Effector memory CD4-positive, alpha-beta T cell (primary cell): ENCODE measurements around the gene ETV6.

ENCODE experiments used
- DNase-seq, 3 donors: peaks; one replicate each; pipeline ENCODE4 v3.0.0-alpha.2; 2020
- H3K27ac ChIP-seq: 2 replicates; pipeline ENCODE4 v1.7.0; 2013; ENCODE audit warnings: mild to moderate bottlenecking, low read length, moderate library complexity; ENCODE audit not compliant: insufficient read depth, poor library complexity, severe bottlenecking
- H3K27me3 ChIP-seq: replicated peaks from 2 replicates; pipeline ENCODE4 v1.7.0; 2013; ENCODE audit warnings: mild to moderate bottlenecking, low read length; ENCODE audit not compliant: insufficient read depth, control insufficient read depth, poor library complexity, severe bottlenecking
- H3K36me3 ChIP-seq: 2 replicates; pipeline ENCODE4 v1.7.0; 2013; ENCODE audit warnings: mild to moderate bottlenecking, low read length, moderate library complexity; ENCODE audit not compliant: control insufficient read depth, insufficient read depth
- H3K4me1 ChIP-seq: 2 replicates; pipeline ENCODE4 v1.7.0; 2013; ENCODE audit warnings: low read length, mild to moderate bottlenecking; ENCODE audit not compliant: control insufficient read depth, insufficient read depth, poor library complexity, severe bottlenecking
- H3K4me3 ChIP-seq: 2 replicates; pipeline ENCODE4 v1.7.0; 2013; ENCODE audit warnings: low read length, low read depth, mild to moderate bottlenecking; ENCODE audit not compliant: insufficient read depth, poor library complexity, severe bottlenecking
- H3K9me3 ChIP-seq: 2 replicates; pipeline ENCODE4 v1.7.0; 2013; ENCODE audit warnings: mild to moderate bottlenecking, low read length, moderate library complexity; ENCODE audit not compliant: control insufficient read depth

The ETV6 gene

GRCh38 chr12:11729439-11730150 is 80.1 kb downstream of the ETV6 start:
- Histone ChIP-seq H3K4me3 (no peak overlapping the region), H3K27ac (peak overlapping the region; percentile 14)
- no peak for DNase-seq

GRCh38 chr12:11730299-11731041 is 81.0 kb downstream of the ETV6 start:
- Histone ChIP-seq H3K27me3 (no peaks in the 10 kb centered on the region), H3K36me3 (no peaks in the 10 kb centered on the region), H3K9me3 (no peaks in the 10 kb centered on the region), H3K27ac (peak overlapping the region; percentile 63), H3K4me1 (peaks cover 47% of the 10 kb centered on the region), H3K4me3 (no peak overlapping the region)
- no peak for DNase-seq

More at GRCh38 chr12:11729439-11730150, 80.1 kb downstream of the ETV6 start:
- no peaks in the 10 kb centered on the region for H3K36me3 ChIP-seq
- no peaks in the 10 kb centered on the region for H3K9me3 ChIP-seq
- H3K4me1 ChIP-seq = peaks cover 47% of the 10 kb centered on the region
- H3K27me3 ChIP-seq = no peaks in the 10 kb centered on the region

- Histone ChIP-seq H3K4me3 (no peak overlapping the region), H3K27ac (peak overlapping the region; percentile 63), H3K4me1 (peaks cover 47% of the 10 kb centered on the region), H3K9me3 (no peaks in the 10 kb centered on the region), H3K27me3 (no peaks in the 10 kb centered on the region), H3K36me3 (no peaks in the 10 kb centered on the region)
- no peak for DNase-seq
Measured at GRCh38 chr12:11731042-11731357, 81.5 kb downstream of the ETV6 start.

- DNase-seq = no peak
Measured at GRCh38 chr12:11731455-11731854, 82.0 kb downstream of the ETV6 start.

DNA sequence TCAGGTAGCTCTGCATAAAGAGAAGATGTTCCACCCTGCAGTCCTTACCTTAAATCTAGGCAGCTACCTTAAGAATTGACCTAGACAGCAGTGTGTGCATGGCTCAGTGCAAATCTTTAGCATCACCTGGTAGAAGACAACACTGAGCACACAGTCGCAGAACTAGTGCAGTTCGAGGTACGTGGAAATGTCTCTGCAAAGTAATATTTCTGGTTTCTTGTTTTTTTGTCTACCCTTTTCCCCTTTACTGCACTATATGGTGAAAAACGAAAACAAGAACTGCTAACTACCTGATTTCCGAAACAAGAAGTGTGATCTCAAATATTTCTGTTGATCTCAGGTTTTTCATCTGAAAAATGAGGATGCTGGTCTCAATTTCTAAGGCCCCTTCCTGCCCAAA is 82.5 kb downstream of the ETV6 start:
- Histone ChIP-seq H3K27ac (peak overlapping the region; percentile 63), H3K4me1 (peaks cover 41% of the 10 kb centered on the region), H3K9me3 (no peaks in the 10 kb centered on the region), H3K27me3 (no peaks in the 10 kb centered on the region), H3K4me3 (peak overlapping the region; percentile 10), H3K36me3 (no peaks in the 10 kb centered on the region)
- no peak for DNase-seq

More at GRCh38 chr12:11731455-11731854, 82.0 kb downstream of the ETV6 start:
- Histone ChIP-seq H3K4me3 (peak overlapping the region; percentile 10), H3K4me1 (peaks cover 46% of the 10 kb centered on the region), H3K36me3 (no peaks in the 10 kb centered on the region), H3K9me3 (no peaks in the 10 kb centered on the region), H3K27ac (peak overlapping the region; percentile 63), H3K27me3 (no peaks in the 10 kb centered on the region)

DNA sequence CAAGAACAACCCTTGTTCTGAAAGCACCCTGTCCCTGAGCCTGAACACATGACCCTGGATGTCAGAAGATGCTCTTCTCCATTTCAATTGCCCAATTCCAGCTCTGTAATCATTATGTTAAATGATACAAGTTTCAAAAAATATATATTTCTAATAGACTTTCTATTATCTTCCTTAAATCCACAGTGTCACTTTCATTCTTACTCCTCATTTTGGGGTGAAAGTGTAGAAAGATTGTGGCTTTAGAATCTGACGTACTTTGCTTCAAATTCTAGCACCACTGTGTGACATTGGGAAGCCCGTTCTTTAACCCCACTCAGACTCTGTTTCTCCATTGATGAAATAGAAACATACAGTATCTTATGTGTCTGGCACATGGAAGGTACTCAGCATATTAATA is 83.2 kb downstream of the ETV6 start:
- no peaks in the 10 kb centered on the region for H3K9me3 ChIP-seq
- H3K27ac ChIP-seq = peak overlapping the region; percentile 63
- no peak for DNase-seq
- H3K36me3 ChIP-seq = no peaks in the 10 kb centered on the region
- no peak overlapping the region for H3K4me3 ChIP-seq
- peaks cover 35% of the 10 kb centered on the region for H3K4me1 ChIP-seq
- H3K27me3 ChIP-seq = no peaks in the 10 kb centered on the region

DNA sequence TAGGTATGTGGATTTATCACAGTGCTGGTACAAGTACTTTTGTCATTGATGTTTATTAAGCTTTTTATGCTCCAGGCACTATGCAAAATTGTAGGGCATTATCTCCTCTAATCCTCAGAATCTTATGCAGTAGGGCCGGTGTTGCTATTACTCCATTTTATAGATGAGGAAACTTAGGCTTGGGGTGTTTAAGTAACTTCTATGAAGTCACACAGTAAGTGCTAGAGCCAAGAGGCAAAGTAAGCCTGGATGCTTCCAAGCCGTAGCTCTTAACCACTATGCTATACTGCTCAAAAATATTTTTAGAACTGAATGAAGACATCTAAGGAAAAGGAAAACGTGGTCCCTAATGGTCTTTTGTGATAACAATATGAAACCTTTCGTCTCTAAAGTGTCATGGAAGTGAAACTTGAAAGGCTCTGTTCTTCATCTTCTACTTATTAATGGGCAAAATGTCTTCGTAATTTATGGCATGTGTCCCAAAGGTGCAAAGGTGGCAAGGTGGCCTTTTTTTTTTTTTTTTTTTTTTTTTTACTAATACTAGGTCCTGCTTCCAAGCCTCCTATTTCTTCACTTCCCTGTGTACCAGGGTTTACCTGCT is 85.2 kb downstream of the ETV6 start:
- H3K36me3 ChIP-seq = no peaks in the 10 kb centered on the region
- no peak for DNase-seq
- no peak overlapping the region for H3K27ac ChIP-seq
- H3K9me3 ChIP-seq = no peaks in the 10 kb centered on the region
- H3K4me3 ChIP-seq = no peak overlapping the region
- H3K27me3 ChIP-seq = no peaks in the 10 kb centered on the region
- peaks cover 26% of the 10 kb centered on the region for H3K4me1 ChIP-seq

DNA sequence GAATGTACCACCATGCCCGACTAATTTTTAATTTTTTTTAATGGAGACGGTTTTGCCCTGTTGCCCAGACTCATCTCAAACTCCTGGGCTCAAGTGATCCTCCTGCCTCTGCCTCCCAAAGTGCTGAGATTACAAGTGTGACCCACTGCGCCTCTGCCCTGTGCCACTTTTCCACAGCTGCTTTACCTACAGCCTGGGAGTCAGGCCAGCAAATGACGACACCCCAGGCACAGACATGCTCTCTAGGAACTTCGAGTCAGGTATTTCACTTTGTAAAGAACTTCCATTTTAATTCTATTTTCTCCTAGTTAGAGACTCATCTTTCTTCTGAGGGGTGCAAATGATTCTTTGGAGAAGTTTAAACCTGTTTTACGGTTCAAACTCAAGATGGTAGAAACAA is 89.0 kb downstream of the ETV6 start:
- no peak overlapping the region for H3K27ac ChIP-seq
- no peak overlapping the region for H3K4me3 ChIP-seq
- no peak for DNase-seq

DNA sequence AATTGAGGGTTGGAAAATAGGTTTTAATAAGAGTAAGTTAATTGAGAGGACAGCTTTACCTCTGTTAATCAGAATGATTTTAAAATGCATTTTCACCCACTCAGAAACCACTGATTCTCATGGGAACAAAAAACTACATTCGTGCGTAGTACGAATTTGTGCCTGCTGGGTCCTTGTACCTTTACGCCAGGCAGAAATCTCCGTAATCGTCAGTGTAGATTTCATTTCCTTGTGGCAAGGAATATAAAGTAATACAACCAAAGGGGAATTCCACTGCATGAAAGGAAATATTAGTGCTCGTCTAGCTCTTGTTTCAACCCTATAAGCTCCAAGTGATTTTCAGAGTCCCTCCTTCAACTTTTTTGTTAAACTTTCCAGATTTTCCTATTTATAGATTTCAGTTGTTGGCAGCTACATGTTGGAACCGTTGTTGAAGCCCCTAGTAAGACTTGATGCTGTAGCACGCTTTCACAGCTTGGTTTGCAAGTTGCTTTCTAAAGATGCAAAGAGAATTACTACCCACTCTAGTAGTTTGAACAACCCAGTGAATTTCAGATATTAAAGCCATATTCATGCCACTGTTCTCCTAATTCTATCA is 90.6 kb downstream of the ETV6 start:
- H3K36me3 ChIP-seq = no peaks in the 10 kb centered on the region
- H3K4me3 ChIP-seq = no peak overlapping the region

More for the DNA sequence above, 89.0 kb downstream of the ETV6 start:
- H3K27me3 ChIP-seq = no peaks in the 10 kb centered on the region
- no peaks in the 10 kb centered on the region for H3K36me3 ChIP-seq
- no peaks in the 10 kb centered on the region for H3K9me3 ChIP-seq
- H3K4me1 ChIP-seq = no peaks in the 10 kb centered on the region

More for the DNA sequence above, 90.6 kb downstream of the ETV6 start:
- Histone ChIP-seq H3K4me1 (no peaks in the 10 kb centered on the region), H3K27me3 (no peaks in the 10 kb centered on the region), H3K27ac (no peak overlapping the region), H3K9me3 (no peaks in the 10 kb centered on the region)
- DNase-seq = no peak
